Measurements from ENCODE around the gene PLXNA3.

DNA sequence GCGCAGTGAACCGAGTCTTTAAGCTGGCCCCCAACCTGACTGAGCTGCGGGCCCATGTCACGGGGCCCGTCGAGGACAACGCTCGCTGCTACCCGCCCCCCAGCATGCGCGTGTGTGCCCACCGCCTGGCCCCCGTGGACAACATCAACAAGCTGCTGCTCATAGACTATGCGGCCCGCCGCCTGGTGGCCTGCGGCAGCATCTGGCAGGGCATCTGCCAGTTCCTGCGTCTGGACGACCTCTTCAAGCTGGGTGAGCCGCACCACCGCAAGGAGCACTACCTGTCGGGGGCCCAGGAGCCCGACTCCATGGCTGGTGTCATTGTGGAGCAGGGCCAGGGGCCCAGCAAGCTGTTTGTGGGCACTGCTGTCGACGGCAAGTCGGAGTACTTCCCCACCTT lies 2.2 kb downstream of the PLXNA3 start:
- TF ChIP-seq CTCF (IDR thresholded peaks at IDR 0.05) (no peak), POLR2A (IDR thresholded peaks at IDR 0.05) (no peak)
